T47D (cell line): ENCODE data around the gene ZC3H13.

ENCODE experiments used
- DNase-seq, 2 experiments: peaks; one replicate each; pipeline versions ENCODE4 v3.0.0 to v3.0.0-alpha.2; 2011 to 2012; ENCODE audit warnings: low read depth in 1 of 2, low spot score in 1 of 2
- JUND ChIP-seq: IDR thresholded peaks from 2 replicates; pipeline ENCODE4 v1.6.1; 2012; ENCODE audit warnings: low read depth
- in situ Hi-C: cut with HindIII; loops from 2 replicates; pipeline ENCODE4 v1.10.0; 2016; ENCODE audit warnings: low sequenced_read_pairs, low pct_unique_long_range_greater_than_20kb

ZC3H13 gene

DNA sequence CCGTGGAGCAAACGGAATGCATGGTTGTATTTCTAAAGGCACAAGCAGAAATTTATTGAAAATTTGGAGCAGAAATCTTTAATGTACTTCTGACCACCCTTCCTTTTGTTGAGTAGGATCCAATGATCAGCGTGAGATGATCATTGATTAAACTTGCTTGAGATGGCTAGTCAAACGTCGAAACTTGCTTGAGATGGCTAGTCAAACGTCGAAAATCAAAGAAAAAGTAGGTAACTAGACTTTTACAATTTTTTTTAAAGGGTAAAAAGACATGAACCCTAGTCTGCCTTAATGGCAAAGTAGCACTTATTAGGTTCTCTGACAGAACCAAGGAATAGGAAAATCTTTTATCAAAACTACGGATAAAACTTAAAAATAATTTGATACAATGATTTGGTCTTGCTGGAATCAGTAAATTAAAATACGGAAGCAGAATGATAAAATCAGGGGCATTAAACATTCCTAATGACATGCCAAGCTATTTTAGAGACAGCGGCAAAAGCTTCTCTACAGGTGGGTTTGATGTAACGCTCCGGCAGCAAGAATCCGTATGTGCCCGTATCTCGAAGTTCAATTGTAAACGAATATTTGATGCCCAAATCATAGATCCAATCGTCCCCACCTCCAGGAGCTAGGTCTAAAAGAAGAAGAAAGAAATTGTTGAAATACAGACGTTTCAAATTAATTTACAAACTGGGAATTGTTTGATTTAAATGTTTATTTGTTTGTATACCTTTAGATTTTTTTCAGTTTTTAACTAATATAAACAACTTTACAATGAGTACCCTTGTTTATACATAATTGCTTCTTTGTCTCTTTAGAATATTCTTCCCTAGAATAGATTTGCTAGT, 841 bp upstream of the ZC3H13 start:
- TF ChIP-seq JUND = no peak
- no peak for DNase-seq
- in situ Hi-C loops = no loop called here

DNA sequence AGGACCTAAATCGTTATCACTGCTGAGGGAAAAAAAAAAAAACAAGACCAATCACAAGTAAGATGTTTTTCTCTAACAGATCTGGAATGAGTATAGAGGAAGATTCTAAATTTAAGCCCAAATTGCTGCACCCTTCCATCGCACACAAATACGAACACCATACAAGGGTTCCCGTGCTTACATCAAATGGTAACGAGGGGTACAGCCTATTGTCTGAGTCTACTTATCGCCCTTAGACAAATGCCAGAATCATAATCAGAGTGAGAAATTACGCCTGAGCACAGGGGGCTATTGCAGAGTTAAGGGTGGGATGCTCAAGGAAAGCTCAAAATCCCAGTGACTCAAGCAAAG, 603 bp downstream of the ZC3H13 start:
- in situ Hi-C loops = no loop called here
- TF ChIP-seq JUND = no peak
- DNase-seq = no peak

DNA sequence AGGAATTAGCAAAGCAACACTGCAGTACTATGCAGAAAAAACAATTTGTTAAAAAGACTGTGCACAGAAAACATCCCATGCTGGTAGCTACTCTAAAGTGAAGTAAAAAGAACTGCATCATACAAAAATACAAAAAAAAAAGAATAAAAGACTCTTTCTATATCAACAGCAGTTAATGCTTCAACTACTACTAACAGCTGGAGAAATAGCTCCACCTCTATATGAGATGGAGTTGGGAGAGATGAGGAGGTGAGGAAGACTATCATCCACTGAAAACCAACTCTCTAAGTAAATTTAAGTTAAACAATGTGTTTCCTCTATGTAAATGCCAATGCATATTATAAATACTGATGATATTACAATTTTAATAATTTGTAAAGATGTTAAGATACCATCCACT, 1.8 kb downstream of the ZC3H13 start:
- in situ Hi-C loops = no loop called here
- TF ChIP-seq JUND = no peak
- no peak for DNase-seq

DNA sequence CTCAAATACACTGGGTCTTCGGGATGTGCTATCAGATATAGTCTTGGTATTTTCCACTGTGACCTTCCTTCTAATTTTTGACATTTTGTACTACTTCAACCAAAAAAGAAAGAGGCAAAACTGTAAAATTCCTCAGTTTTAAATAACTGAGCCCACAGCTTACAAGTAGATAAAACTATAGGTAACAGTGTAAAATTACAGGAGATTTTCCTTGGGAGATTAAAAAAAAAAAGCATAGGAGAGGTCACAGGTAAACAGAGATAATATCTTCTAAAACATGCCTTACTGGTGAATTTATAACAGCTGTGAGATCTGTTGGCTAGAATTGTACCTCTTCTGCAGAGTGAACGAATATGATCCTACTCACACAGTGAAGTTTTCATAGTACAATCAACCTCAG, 7.1 kb downstream of the ZC3H13 start:
- in situ Hi-C loops = no loop called here
- no peak for DNase-seq

DNA sequence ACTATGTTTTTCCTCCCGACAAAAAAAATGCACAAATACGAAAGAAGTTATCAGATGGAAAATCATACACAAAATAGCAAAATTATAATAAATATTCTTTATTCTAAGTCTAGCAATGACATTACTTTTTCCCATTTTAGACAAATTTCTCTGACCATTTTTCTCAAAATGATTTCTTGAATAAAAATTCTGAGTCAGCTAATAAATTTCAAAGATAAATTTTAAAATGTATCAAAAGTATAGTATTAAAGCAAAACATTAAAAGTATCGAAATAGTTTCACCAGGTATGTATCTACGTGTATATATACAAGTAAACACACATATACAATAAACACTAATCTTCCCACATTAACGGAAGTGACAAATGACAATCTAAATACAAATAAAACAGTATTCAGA, 8.9 kb downstream of the ZC3H13 start:
- in situ Hi-C loops = no loop called here
- no peak for TF ChIP-seq JUND
- DNase-seq = no peak

More for the DNA sequence above, 7.1 kb downstream of the ZC3H13 start:
- no peak for TF ChIP-seq JUND

DNA sequence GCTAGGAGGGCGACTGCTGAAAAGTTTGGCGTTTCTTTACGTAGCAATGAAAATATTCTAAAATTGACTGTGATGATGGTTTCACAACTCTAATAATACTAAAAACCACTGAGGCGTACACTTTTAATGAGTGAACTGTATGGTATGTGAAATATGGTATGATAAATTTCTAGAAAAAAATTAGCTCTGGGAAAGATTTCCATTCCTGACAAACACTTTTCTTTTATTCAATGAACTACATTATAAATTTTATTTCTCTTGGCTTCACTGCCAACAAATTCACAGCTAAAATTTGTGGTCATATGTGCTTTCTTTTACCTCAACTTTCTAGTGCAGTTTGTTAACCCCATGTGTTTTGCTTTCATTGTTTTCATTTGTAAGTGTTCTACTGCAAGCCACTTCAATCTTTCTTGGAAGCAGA, 11.1 kb downstream of the ZC3H13 start:
- TF ChIP-seq JUND = no peak
- DNase-seq = no peak
- in situ Hi-C loops = no loop called here

DNA sequence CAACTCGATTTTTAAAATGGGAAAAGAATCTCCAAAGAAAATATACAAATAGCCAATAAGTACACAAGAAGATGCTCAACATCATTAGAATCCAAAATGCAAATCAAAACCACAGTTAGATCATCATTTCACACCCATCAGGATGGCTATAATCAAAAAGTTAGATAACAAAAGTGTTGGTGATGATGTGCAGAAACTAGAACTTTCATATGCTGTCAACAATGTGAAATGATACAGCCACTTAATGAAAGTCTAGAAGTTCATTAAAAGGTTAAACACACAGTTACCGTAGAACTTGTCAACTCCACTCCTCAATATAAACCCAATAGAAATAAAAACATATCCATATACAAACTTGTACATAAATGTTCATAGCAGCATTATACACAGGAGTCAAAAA, 11.8 kb downstream of the ZC3H13 start:
- TF ChIP-seq JUND = no peak
- in situ Hi-C loops = no loop called here
- no peak for DNase-seq

DNA sequence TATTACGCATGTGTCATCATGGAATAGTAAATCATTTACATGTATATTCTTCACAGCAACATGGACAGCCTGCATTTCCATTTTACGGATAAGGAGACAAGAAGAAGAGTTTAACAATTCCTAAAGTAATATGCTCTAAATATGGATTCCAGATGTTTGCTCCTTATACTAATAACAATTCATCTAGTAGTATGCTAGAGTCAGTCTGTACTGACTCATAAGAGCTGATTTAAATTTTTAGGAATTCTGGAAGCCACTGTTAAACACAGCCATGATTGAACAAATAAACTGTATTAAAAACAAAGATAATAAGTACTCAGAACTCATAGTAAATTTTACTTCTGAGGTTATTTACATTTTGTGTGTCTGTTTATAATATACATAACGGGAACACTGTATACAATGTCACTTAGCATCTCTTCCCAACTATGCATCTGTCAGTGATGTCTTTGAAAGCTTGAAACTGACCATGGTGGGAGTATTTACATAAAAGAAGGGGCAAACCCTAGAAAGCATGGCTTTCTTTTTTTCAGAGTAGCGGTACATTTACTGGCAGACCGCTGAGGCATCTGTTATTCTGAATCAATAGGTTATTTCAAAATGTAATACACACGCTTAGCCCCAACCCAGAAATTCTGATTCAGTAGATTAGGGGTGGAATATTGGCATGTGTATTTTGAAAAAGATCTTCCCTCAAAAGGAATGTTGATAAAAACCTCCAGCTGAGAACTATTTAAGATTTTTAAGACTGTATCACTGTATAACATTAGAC, 12.9 kb downstream of the ZC3H13 start:
- no peak for DNase-seq
- in situ Hi-C loops = no loop called here
- no peak for TF ChIP-seq JUND

DNA sequence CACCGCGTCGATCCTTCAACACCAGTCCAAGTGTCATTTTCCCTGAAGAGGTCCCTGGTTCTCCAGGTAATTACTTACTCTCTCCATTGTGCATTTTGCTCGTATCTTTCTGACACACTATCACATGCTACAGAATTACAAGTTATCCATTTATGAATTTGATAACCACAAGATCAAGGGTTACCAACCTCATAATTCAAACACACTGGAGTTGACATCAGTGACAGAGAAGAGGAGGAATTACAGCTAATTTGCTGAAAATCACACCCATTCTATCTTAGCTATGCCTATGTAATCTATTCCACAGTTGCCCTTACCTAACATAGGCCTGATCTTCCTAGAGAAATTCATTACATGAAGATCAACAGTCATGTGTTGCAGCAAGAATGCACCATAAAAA, 14.2 kb downstream of the ZC3H13 start:
- no peak for DNase-seq
- in situ Hi-C loops = no loop called here
- no peak for TF ChIP-seq JUND

DNA sequence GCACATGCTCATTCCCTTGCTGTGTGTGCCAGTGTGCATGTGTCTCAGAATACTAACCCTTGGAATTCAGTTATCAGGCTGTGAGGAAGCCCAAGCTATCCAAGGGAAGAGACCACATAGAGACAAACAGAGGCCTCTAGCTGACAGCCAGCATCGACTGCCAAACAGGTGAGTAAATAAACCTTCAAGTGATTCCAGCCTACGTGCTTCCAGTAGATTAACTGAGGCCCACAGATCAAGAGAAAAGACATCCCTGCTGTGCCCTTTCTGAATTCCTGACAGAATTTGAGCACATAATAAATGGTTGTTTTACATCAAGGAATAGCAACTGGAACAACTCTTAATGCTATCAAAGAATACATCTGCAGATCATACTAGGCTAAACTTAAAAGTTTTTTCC, 17.5 kb downstream of the ZC3H13 start:
- DNase-seq = no peak
- in situ Hi-C loops = no loop called here

DNA sequence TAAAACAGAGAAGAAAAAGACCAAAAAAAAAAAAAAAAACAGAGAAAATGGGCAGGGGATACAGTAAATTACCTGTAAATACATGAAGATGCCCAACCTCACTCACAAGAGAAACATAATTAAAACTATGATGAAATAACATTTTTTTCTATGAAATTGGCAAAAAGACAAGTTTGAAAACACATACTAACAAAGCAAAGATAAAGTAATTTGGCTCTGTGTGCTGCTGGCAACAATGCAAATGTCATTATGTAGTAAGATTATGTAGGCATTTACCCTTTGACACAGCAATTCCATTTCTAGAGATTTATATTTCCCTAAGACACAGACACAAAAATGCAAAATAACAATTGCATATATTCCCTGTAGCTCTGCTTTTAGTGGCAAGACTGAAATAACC, 20.2 kb downstream of the ZC3H13 start:
- TF ChIP-seq JUND = no peak
- in situ Hi-C loops = no loop called here
- no peak for DNase-seq

More for the DNA sequence above, 17.5 kb downstream of the ZC3H13 start:
- TF ChIP-seq JUND = no peak

DNA sequence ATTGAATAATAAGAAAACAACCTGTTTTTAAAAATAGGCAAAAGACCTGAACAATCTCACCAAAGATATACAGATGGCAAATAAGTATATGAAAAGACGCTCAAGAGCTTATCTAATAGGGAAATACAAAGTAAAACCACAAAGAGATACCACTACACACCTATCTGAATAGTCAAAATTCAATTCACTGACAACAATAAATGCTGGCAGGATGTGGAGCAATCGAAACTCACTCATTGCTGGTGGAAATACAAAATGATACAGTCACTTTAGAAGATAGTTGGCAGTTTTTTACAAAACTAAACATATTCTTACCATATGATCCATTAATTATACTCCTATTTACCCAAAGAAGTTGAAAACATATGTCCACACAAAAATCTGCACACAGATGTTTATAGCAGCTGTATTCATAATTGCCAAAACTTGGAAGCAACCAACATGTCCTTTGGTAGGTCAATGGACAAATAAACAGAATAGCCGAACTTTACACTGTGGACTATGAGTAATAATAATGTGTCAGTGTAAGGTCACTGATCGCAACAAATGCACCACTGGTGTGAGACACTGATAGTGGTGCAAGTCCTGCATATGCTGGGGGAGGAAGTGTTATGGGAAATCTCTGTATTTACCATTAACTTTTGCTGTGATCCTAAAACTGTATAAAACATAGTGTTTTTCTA, 20.8 kb downstream of the ZC3H13 start:
- in situ Hi-C loops = no loop called here
- no peak for TF ChIP-seq JUND
- DNase-seq = no peak

DNA sequence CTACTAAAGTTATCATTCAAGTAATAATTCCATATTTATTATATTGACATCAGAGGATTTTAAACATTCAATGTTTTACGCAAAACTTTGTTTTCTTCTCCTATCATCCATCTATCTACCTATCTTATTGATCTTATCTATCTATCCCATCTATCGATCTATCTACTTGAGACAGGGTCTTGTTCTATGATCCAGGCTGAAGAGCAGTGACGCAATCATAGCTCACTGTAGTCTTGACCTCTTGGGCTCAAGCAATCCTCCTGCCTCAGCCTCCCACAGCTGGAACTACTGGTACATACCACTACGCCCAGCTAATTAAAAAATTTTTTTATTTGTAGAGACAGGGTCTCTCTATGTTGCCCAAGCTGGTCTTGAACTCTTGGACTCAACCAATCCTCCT, 27.4 kb downstream of the ZC3H13 start:
- DNase-seq = no peak
- in situ Hi-C loops = no loop called here
- TF ChIP-seq JUND = no peak
